ENCODE measurements around the gene LIPF. TPM values are rescaled to one million over a fixed set of nuclear protein-coding genes. Genes with fewer than 3 reads are reported as not detected.

The LIPF gene
- not detected for total RNA-seq

DNA sequence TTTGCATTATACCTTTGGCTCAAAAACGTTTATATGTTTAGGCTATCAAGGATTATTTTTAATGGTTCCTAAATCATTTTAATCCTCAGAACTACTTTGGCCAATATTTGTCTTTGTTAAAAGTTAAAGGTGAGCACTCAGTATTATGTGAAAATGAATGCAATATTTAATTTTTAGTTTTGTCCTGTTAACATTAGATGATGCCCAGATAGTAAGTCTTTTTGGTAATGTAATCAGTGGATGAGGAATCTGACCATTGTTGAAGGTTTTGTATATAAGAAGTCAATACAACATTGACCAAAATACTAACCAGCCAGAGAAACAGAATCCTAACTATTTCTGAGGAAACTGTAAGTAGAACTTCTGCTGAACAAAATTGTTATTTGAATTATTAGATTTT, at the start of gene LIPF:
LIPF (plus strand) TSS at position 301 of the 400 bp plus-strand sequence. CDS start 2,856 bp downstream, outside the sequence.
- DNase-seq: no peak
- Mint-ChIP-seq H3K4me1 (ENCODE audit: low read depth) (no peaks in the 10 kb centered on the region), H3K36me3 (no peaks in the 10 kb centered on the region), H3K4me3 (no peak within 1 kb of the TSS), H3K27ac (no peak within 1 kb of the TSS), H3K27me3 (peaks cover 9% of the 10 kb centered on the region), H3K9me3 (no peaks in the 10 kb centered on the region)
- ChIA-PET CTCF (no interaction called here), POLR2A (no interaction called here)
- intact Hi-C loops (cut with micrococcal nuclease): no loop called here

DNA sequence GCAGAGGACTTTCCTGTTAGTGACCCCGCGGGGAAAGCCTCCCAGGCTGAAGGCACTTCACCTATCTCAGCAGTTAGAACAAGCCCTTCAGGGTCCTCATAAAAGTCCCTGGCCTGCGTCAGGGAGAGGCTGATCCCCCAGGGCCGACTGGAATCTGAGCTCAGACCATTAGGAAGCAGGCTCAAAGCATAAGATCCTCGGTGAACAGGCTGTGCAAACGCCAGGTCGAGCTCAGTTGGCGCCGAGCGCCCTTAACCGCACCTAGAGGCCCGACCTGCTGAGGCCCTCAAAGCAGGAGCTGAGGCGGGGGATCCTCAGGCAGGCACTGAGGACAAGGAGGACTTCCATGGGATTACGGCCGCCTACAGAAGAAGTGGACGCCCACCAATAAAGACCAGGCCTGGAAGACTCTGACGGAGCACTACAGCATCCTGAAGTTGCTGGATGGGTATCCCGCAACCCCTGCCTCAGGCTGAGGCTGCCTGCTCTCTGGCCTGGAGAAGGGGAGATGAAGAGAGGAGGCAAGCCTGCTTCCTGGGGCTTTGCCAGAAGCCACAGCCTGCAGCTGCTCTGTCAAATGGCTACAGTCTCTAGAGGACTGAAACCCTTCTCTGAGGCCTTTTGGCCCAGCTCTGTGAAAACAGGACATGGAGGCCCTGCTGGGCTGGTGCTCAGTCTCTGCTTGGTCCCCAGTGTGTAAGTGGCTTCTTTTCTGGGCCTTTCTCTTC, 47.8 kb upstream of the LIPF start:
- Mint-ChIP-seq H3K9me3 (peaks cover 6% of the 10 kb centered on the region), H3K27ac (no peak overlapping the region), H3K4me3 (no peak overlapping the region), H3K36me3 (no peaks in the 10 kb centered on the region), H3K27me3 (no peaks in the 10 kb centered on the region), H3K4me1 (ENCODE audit: low read depth) (no peaks in the 10 kb centered on the region)
- intact Hi-C loops (cut with micrococcal nuclease): no loop called here
- ChIA-PET CTCF (interaction anchor here (0.7 kb wide), 1 partner anchor 38 kb away, joined by 3 read pairs; no protein-coding TSS in a partner anchor), POLR2A (no interaction called here)
- no peak for DNase-seq

DNA sequence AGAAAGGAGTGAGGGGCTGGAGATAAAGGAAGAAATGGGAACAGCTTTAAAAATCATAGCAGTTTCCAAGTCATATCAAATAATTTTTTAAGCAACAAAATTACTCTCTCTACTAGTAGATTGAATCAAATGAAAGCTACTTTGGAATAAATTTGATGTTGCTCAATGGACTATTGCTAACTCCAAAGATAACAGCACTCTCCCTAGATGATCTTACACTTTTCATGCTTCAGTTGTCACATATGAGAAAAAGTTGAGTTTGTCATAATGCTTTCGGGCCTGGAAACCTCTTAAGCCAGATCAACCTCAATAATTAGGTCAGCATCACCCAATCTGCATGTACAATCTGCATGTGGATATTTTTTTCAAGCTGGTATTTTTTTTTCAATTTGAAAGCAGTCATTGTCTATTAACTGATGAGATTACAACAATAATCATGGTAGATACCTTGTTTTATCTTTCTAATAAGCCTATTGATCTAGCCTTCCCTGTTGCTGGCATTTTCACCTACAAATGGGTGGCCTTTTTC, 46.4 kb upstream of the LIPF start:
- H3K4me1 Mint-ChIP-seq (ENCODE audit: low read depth): no peaks in the 10 kb centered on the region
- H3K36me3 Mint-ChIP-seq: no peaks in the 10 kb centered on the region
- no peak for DNase-seq
- H3K4me3 Mint-ChIP-seq: no peak overlapping the region
- ChIA-PET CTCF (no interaction called here), POLR2A (no interaction called here)
- H3K9me3 Mint-ChIP-seq: peaks cover 6% of the 10 kb centered on the region
- no peaks in the 10 kb centered on the region for H3K27me3 Mint-ChIP-seq
- intact Hi-C loops (cut with micrococcal nuclease): no loop called here
- no peak overlapping the region for H3K27ac Mint-ChIP-seq

DNA sequence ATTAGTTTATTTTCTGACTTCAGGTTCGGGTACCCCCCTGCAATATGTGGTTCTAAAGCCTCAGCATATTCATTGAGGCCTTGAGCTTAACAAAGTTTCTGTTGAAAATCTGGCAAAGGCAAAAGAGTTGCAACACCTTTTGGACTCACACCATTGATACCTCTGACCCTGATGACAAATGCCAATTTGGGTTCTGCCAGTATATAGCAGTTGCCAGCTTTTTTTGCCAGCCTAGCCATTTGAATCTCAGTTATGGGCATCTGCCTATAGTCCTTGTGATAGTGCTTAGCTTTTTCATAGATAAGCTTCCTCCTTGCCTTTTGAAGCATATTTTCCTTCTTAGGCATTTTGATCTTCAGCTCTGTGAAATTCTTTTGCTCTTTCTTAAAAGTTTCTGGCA, 45.7 kb upstream of the LIPF start:
- no peaks in the 10 kb centered on the region for H3K36me3 Mint-ChIP-seq
- H3K4me1 Mint-ChIP-seq (ENCODE audit: low read depth): no peaks in the 10 kb centered on the region
- H3K9me3 Mint-ChIP-seq: peaks cover 6% of the 10 kb centered on the region
- intact Hi-C loops (cut with micrococcal nuclease): no loop called here
- ChIA-PET POLR2A (no interaction called here), CTCF (interaction anchor here (1.1 kb wide), 1 partner anchor 35 kb away, joined by 4 read pairs; the partner anchor contains the start of gene RNLS)
- H3K27me3 Mint-ChIP-seq: no peaks in the 10 kb centered on the region
- no peak overlapping the region for H3K27ac Mint-ChIP-seq
- no peak overlapping the region for H3K4me3 Mint-ChIP-seq
- no peak for DNase-seq

DNA sequence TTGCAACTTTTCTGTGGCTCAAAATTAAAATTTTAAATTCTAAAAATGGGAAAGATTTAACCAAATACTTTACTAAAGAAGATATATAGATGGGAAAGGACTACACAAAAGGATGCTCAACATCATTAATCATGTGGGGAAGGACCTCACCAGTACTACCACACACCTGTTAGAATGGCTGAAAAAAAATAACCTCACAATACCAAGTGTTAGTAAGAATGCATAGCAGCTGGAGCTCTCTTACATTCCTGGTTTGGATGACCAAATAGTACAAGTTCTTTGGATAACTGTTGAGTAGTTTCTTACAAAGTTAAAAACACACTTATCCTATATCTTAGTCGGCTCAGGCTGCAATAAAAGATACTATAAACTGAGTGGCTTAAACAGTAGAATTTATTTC, 43.8 kb upstream of the LIPF start:
- POLR2A ChIA-PET: no interaction called here
- H3K9me3 Mint-ChIP-seq: peaks cover 6% of the 10 kb centered on the region
- CTCF ChIA-PET: no interaction called here
- H3K27ac Mint-ChIP-seq: no peak overlapping the region
- no peaks in the 10 kb centered on the region for H3K4me1 Mint-ChIP-seq (ENCODE audit: low read depth)
- DNase-seq: no peak
- intact Hi-C loops (cut with micrococcal nuclease): no loop called here
- no peaks in the 10 kb centered on the region for H3K27me3 Mint-ChIP-seq
- no peak overlapping the region for H3K4me3 Mint-ChIP-seq
- H3K36me3 Mint-ChIP-seq: no peaks in the 10 kb centered on the region

DNA sequence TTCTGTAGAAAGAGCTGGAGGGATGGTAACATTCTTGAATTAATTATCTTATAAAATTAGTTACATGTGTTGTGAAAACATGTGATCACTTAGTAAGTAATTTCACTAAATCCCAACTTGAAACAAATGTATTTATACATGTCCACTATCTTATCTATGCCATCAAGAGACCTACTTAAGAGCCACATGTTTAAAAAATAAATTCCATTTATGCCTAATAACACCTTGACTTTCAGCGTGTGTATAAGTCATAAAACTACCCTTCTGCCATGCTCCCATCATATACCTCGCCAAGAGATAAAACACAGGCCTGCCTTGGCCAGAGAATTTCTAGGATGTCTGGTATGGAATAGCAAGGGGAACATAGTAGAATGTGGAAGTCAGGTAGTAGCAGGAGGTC, 40.4 kb upstream of the LIPF start:
- no peak for DNase-seq
- ChIA-PET POLR2A (no interaction called here), CTCF (no interaction called here)
- Mint-ChIP-seq H3K4me1 (ENCODE audit: low read depth) (no peaks in the 10 kb centered on the region), H3K4me3 (no peak overlapping the region), H3K36me3 (no peaks in the 10 kb centered on the region), H3K27ac (no peak overlapping the region), H3K9me3 (peaks cover 13% of the 10 kb centered on the region), H3K27me3 (no peaks in the 10 kb centered on the region)
- intact Hi-C loops (cut with micrococcal nuclease): no loop called here

DNA sequence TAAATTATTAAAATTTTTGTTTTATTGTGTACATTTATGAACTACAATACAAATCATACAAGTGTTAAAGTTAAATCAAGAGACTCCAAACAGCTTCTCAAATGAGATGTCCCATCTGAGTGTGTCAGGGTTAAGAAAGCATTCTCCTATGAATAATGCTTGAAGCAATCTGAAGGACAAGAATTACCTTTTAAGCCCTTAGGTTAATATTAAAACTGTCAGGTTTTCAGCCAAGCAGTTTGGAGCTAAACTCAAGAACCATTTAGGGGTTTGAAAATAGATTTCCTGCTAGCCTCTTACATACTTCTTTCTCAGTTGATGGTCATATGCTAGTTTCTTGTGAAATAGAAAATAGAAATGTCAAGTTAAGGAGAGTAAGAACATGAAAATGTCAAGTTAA, 39.4 kb upstream of the LIPF start:
- Mint-ChIP-seq H3K9me3 (peaks cover 13% of the 10 kb centered on the region), H3K4me1 (ENCODE audit: low read depth) (no peaks in the 10 kb centered on the region), H3K36me3 (no peaks in the 10 kb centered on the region), H3K4me3 (no peak overlapping the region), H3K27ac (no peak overlapping the region), H3K27me3 (no peaks in the 10 kb centered on the region)
- DNase-seq: no peak
- ChIA-PET CTCF (no interaction called here), POLR2A (no interaction called here)
- intact Hi-C loops (cut with micrococcal nuclease): no loop called here

- Mint-ChIP-seq H3K4me3 (no peak overlapping the region), H3K9me3 (no peaks in the 10 kb centered on the region), H3K27me3 (peaks cover 22% of the 10 kb centered on the region), H3K4me1 (ENCODE audit: low read depth) (no peaks in the 10 kb centered on the region), H3K27ac (no peak overlapping the region), H3K36me3 (no peaks in the 10 kb centered on the region)
- DNase-seq: no peak
- intact Hi-C loops (cut with micrococcal nuclease): no loop called here
- POLR2A ChIA-PET: no interaction called here
- CTCF ChIA-PET: no interaction called here
Observed at GRCh38 chr10:88640186-88640585, 24.1 kb upstream of the LIPF start.

DNA sequence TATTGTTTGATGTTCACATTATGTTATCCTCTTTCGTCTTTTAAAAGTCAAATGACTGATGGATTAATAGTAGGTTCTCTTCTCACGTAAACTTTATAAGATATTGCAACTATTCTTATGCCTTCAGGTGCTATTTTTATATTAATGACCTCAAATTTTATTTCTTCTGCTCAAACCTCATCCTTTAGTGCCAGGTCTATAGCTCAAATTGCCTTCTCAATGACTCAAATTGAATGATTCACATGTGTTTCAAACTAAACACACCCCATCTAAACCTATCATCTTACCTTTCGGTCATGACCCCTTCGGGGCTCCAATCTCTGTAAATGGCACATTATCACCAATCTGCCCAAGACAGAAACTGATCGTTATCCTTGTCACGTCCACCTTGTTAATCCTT, 22.0 kb upstream of the LIPF start:
- ChIA-PET CTCF (no interaction called here), POLR2A (no interaction called here)
- Mint-ChIP-seq H3K36me3 (no peaks in the 10 kb centered on the region), H3K27me3 (peaks cover 24% of the 10 kb centered on the region), H3K9me3 (no peaks in the 10 kb centered on the region), H3K27ac (no peak overlapping the region), H3K4me1 (ENCODE audit: low read depth) (no peaks in the 10 kb centered on the region), H3K4me3 (no peak overlapping the region)
- DNase-seq: no peak
- intact Hi-C loops (cut with micrococcal nuclease): no loop called here

- DNase-seq: no peak
- Mint-ChIP-seq H3K27me3 (peaks cover 18% of the 10 kb centered on the region), H3K36me3 (no peaks in the 10 kb centered on the region), H3K4me1 (ENCODE audit: low read depth) (no peaks in the 10 kb centered on the region), H3K9me3 (no peaks in the 10 kb centered on the region), H3K27ac (no peak overlapping the region), H3K4me3 (no peak overlapping the region)
- ChIA-PET CTCF (no interaction called here), POLR2A (no interaction called here)
- intact Hi-C loops (cut with micrococcal nuclease): no loop called here
Observed at GRCh38 chr10:88642963-88643362, 21.3 kb upstream of the LIPF start.

- intact Hi-C loops (cut with micrococcal nuclease): no loop called here
- ChIA-PET CTCF (no interaction called here), POLR2A (no interaction called here)
- Mint-ChIP-seq H3K4me1 (ENCODE audit: low read depth) (no peaks in the 10 kb centered on the region), H3K27me3 (peaks cover 13% of the 10 kb centered on the region), H3K4me3 (no peak overlapping the region), H3K36me3 (no peaks in the 10 kb centered on the region), H3K9me3 (no peaks in the 10 kb centered on the region), H3K27ac (no peak overlapping the region)
- no peak for DNase-seq
Observed at GRCh38 chr10:88647061-88647615, 17.1 kb upstream of the LIPF start.

GRCh38 chr10:88651101-88651551, 13.1 kb upstream of the LIPF start:
- Mint-ChIP-seq H3K4me1 (ENCODE audit: low read depth) (no peaks in the 10 kb centered on the region), H3K27ac (no peak overlapping the region), H3K27me3 (peaks cover 7% of the 10 kb centered on the region), H3K36me3 (no peaks in the 10 kb centered on the region), H3K9me3 (no peaks in the 10 kb centered on the region), H3K4me3 (no peak overlapping the region)
- ChIA-PET POLR2A (no interaction called here), CTCF (interaction anchor here (0.9 to 1.2 kb wide), 2 partner anchors 9 to 37 kb away, joined by 3 read pairs; no protein-coding TSS in a partner anchor)
- intact Hi-C loops (cut with micrococcal nuclease): no loop called here
- DNase-seq: no peak

DNA sequence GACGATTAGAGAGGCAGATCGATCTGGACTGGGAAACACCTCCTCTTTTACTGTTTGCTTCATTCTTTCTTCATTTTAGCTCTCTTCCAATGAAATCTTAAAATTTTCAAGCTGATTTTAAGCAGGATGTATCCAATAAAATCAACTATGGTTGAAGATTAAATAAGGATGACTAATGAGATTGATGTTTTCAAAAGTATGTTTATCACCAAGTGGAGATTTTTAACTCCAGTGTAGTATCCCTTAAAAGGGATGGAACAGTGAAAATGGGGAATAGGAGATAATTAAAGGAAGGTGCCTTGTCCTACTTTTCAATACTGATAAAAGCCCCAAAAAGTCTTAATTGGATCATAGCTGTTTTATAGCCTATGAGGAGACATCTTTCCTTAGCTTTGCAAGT, 11.6 kb upstream of the LIPF start:
- H3K36me3 Mint-ChIP-seq: no peaks in the 10 kb centered on the region
- DNase-seq: no peak
- H3K27ac Mint-ChIP-seq: no peak overlapping the region
- ChIA-PET POLR2A (no interaction called here), CTCF (no interaction called here)
- intact Hi-C loops (cut with micrococcal nuclease): no loop called here
- no peaks in the 10 kb centered on the region for H3K9me3 Mint-ChIP-seq
- H3K27me3 Mint-ChIP-seq: peaks cover 4% of the 10 kb centered on the region
- H3K4me3 Mint-ChIP-seq: no peak overlapping the region
- H3K4me1 Mint-ChIP-seq (ENCODE audit: low read depth): no peaks in the 10 kb centered on the region

Data from activated CD4-positive, alpha-beta memory T cell treated with anti-CD3 and anti-CD28 coated beads for 36 hours (primary cell).